H1 (cell line): ENCODE results near the gene DDX19B. TPM values are rescaled to one million over a fixed set of nuclear protein-coding genes. Genes with fewer than 3 reads are reported as not detected.

Source experiments
- CTCF ChIA-PET: fragments of 300-600 bp; sonication (Branson Sonifier 250); formaldehyde crosslinking; loops from one replicate; lab custom pipeline; 2021; ENCODE audit not compliant: partially characterized antibody; lab: Charles Lee
- POLR2A ChIA-PET: fragments of 300-600 bp; sonication (Branson Sonifier 250); formaldehyde crosslinking; loops from one replicate; lab custom pipeline; 2021; ENCODE audit warnings: inconsistent platforms; ENCODE audit not compliant: partially characterized antibody; lab: Charles Lee
- DNase-seq, 2 experiments: peaks; one replicate each; pipeline versions ENCODE4 v3.0.0 to v3.0.0-alpha.2; 2010 to 2022; ENCODE audit warnings: low spot score in 2 of 2, low read depth in 1 of 2, mixed read lengths in 1 of 2
- FAIRE-seq: peaks from 2 replicates; lab custom pipeline; 2011; peaks lifted over from hg19 to GRCh38; lab: Jason Lieb, UNC
- H2AFZ ChIP-seq: 2 replicates; pipeline ENCODE4 v1.8.1; 2012; ENCODE audit warnings: low read length, inconsistent platforms
- H2AK5ac ChIP-seq: 2 replicates; pipeline ENCODE4 v1.6.1; 2013; ENCODE audit warnings: low read depth, low read length
- H2BK120ac ChIP-seq: replicated peaks from 2 replicates; pipeline ENCODE3; 2013; ENCODE audit warnings: low read depth, low read length, inconsistent platforms
- H2BK12ac ChIP-seq: 2 replicates; pipeline ENCODE4 v1.6.1; 2013; ENCODE audit warnings: low read depth, low read length
- H2BK15ac ChIP-seq: 2 replicates; pipeline ENCODE4 v1.6.1; 2013; ENCODE audit warnings: low read length
- H2BK20ac ChIP-seq: 2 replicates; pipeline ENCODE4 v1.6.1; 2013; ENCODE audit warnings: low read length
- H2BK5ac ChIP-seq: 2 replicates; pipeline ENCODE4 v1.6.1; 2013; ENCODE audit warnings: low read depth, low read length
- H3K14ac ChIP-seq: 2 replicates; pipeline ENCODE4 v1.6.1; 2013; ENCODE audit warnings: inconsistent platforms; ENCODE audit not compliant: insufficient read length
- H3K18ac ChIP-seq: 2 replicates; pipeline ENCODE4 v1.6.1; 2013; ENCODE audit warnings: low read length; ENCODE audit errors: extremely low read depth
- H3K23ac ChIP-seq: 2 replicates; pipeline ENCODE4 v1.6.1; 2013; ENCODE audit warnings: inconsistent platforms; ENCODE audit not compliant: insufficient read length
- H3K23me2 ChIP-seq: 2 replicates; pipeline ENCODE4 v1.6.1; 2013; ENCODE audit warnings: low read depth, low read length
- H3K27ac ChIP-seq: 2 replicates; pipeline ENCODE4 v1.6.1; 2011; ENCODE audit warnings: low read depth, low read length, inconsistent platforms
- H3K27me3 ChIP-seq, 4 experiments: replicated peaks in 1 of 4; 1 replicate in 1 of 4; 2 replicates in 3 of 4; pipeline versions ENCODE4 v1.6.1 to v1.8.1; 2011 to 2013; ENCODE audit warnings: low read length in 3 of 4, mild to moderate bottlenecking in 3 of 4, inconsistent platforms in 2 of 4, mixed read lengths in 2 of 4, moderate library complexity in 1 of 4; ENCODE audit not compliant: control insufficient read depth in 3 of 4, insufficient read depth in 3 of 4; ENCODE audit errors: extremely low read depth in 1 of 4
- H3K36me3 ChIP-seq, 4 experiments: 2 replicates each; pipeline versions ENCODE4 v1.6.1 to v1.8.1; 2011 to 2013; ENCODE audit warnings: mild to moderate bottlenecking in 4 of 4, low read length in 3 of 4, moderate library complexity in 2 of 4, control low read depth in 1 of 4, inconsistent platforms in 1 of 4; ENCODE audit not compliant: insufficient read depth in 4 of 4, control insufficient read depth in 2 of 4
- H3K4ac ChIP-seq: replicated peaks from 2 replicates; pipeline ENCODE3; 2013; ENCODE audit warnings: low read length, low read depth, mixed read lengths, inconsistent platforms; ENCODE audit not compliant: insufficient read length
- H3K4me1 ChIP-seq, 4 experiments: replicated peaks in 1 of 4; 1 replicate in 1 of 4; 2 replicates in 3 of 4; pipeline versions ENCODE4 v1.6.1 to v1.8.1; 2011 to 2013; ENCODE audit warnings: low read length in 3 of 4, inconsistent platforms in 2 of 4, mixed read lengths in 1 of 4; ENCODE audit not compliant: insufficient read depth in 4 of 4, control insufficient read depth in 3 of 4
- H3K4me2 ChIP-seq, 2 experiments: 2 replicates each; pipeline versions ENCODE4 v1.6.1 to v1.8.1; 2011 to 2013; ENCODE audit warnings: low read depth in 2 of 2, low read length in 2 of 2, control low read depth in 1 of 2, inconsistent platforms in 1 of 2, mild to moderate bottlenecking in 1 of 2; ENCODE audit not compliant: insufficient read depth in 1 of 2
- H3K4me3 ChIP-seq, 4 experiments: fragments of 200-600, 300-600 bp in 1 of 4; sonication (generic), shearing (Covaris generic), sonication (Bioruptor Twin) in 1 of 4; 2 replicates each; pipeline versions ENCODE4 v1.5.1 to v1.8.1; 2011 to 2016; ENCODE audit warnings: low read length in 4 of 4, low read depth in 3 of 4, control low read depth in 2 of 4, inconsistent platforms in 2 of 4, mild to moderate bottlenecking in 2 of 4, mixed read lengths in 1 of 4, moderate library complexity in 1 of 4; ENCODE audit not compliant: insufficient read depth in 2 of 4; ENCODE audit errors: extremely low read depth in 1 of 4
- H3K56ac ChIP-seq: replicated peaks from 2 replicates; pipeline ENCODE3; 2013; ENCODE audit warnings: low read depth, mild to moderate bottlenecking, mixed read lengths, low read length, inconsistent platforms; ENCODE audit not compliant: insufficient read length
- H3K79me1 ChIP-seq: 2 replicates; pipeline ENCODE4 v1.6.1; 2013; ENCODE audit warnings: low read depth, low read length, control low read depth
- H3K79me2 ChIP-seq, 2 experiments: 2 replicates each; pipeline versions ENCODE4 v1.6.1 to v1.8.1; 2012 to 2013; ENCODE audit warnings: low read length in 2 of 2, mild to moderate bottlenecking in 2 of 2, inconsistent platforms in 1 of 2; ENCODE audit not compliant: insufficient read depth in 2 of 2, control insufficient read depth in 1 of 2
- H3K9ac ChIP-seq, 4 experiments: replicated peaks in 1 of 4; 1 replicate in 1 of 4; 2 replicates in 3 of 4; pipeline versions ENCODE4 v1.6.1 to v1.8.1; 2011 to 2013; ENCODE audit warnings: low read depth in 3 of 4, low read length in 3 of 4, control low read depth in 2 of 4, mild to moderate bottlenecking in 2 of 4, moderate library complexity in 2 of 4, inconsistent platforms in 1 of 4; ENCODE audit errors: extremely low read depth in 1 of 4
- H3K9me3 ChIP-seq, 2 experiments: 2 replicates each; pipeline versions ENCODE4 v1.6.1 to v1.8.1; 2012 to 2013; ENCODE audit warnings: mild to moderate bottlenecking in 2 of 2, moderate library complexity in 2 of 2, control low read depth in 1 of 2, inconsistent platforms in 1 of 2, low read depth in 1 of 2, low read length in 1 of 2, mixed read lengths in 1 of 2; ENCODE audit not compliant: insufficient read depth in 2 of 2
- H4K20me1 ChIP-seq, 2 experiments: replicated peaks in 1 of 2; 2 replicates each; pipeline versions ENCODE3 to v1.8.1; 2011 to 2013; ENCODE audit warnings: inconsistent platforms in 2 of 2, low read length in 2 of 2, mild to moderate bottlenecking in 1 of 2; ENCODE audit not compliant: insufficient read depth in 2 of 2, control insufficient read depth in 1 of 2
- H4K5ac ChIP-seq: 2 replicates; pipeline ENCODE4 v1.6.1; 2013; ENCODE audit warnings: low read length, low read depth, mixed read lengths, inconsistent platforms; ENCODE audit not compliant: insufficient read length
- H4K8ac ChIP-seq: 2 replicates; pipeline ENCODE4 v1.8.0; 2013; ENCODE audit warnings: mild to moderate bottlenecking, moderate library complexity, low read length, inconsistent platforms; ENCODE audit not compliant: insufficient read depth; ENCODE audit errors: extremely low read depth
- H4K91ac ChIP-seq: replicated peaks from 2 replicates; pipeline ENCODE3; 2013; ENCODE audit warnings: low read length, mixed read lengths, inconsistent platforms; ENCODE audit not compliant: insufficient read length
- CBX5 ChIP-seq: fragments of 300-800, 300-1000 bp; sonication (generic); IDR thresholded peaks from 2 replicates; pipeline ENCODE4 v1.7.1; 2016; ENCODE audit warnings: antibody characterized with exemption, low read length, low read depth
- CBX8 ChIP-seq: fragments of 300-800, 300-1000 bp; sonication (generic); IDR thresholded peaks from 2 replicates; pipeline ENCODE4 v1.7.1; 2016; ENCODE audit warnings: low read depth, low read length, borderline replicate concordance
- KDM1A ChIP-seq: fragments of 200-600, 300-600 bp; sonication (generic); IDR thresholded peaks from 2 replicates; pipeline ENCODE4 v1.7.1; 2016; ENCODE audit warnings: mild to moderate bottlenecking, low read length, borderline replicate concordance
- RBBP5 ChIP-seq: IDR thresholded peaks from 2 replicates; pipeline ENCODE4 v1.7.1; 2012; ENCODE audit warnings: low read depth, mild to moderate bottlenecking, inconsistent platforms, low read length, moderate library complexity, borderline replicate concordance
- RXRA ChIP-seq: IDR thresholded peaks from 2 replicates; pipeline ENCODE4 v1.6.1; 2011; ENCODE audit warnings: low read depth, mild to moderate bottlenecking, low read length, moderate library complexity; ENCODE audit not compliant: insufficient read depth
- SAP30 ChIP-seq: fragments of 300-600 bp; sonication (generic); IDR thresholded peaks from 2 replicates; pipeline ENCODE4 v1.7.1; 2012; ENCODE audit warnings: low read length, moderate library complexity, mild to moderate bottlenecking, inconsistent platforms; ENCODE audit not compliant: insufficient read depth, insufficient replicate concordance
- SP4 ChIP-seq: IDR thresholded peaks from 2 replicates; pipeline ENCODE4 v1.6.1; 2012; ENCODE audit warnings: low read length, inconsistent platforms
- WGBS, 2 experiments: shearing (Covaris generic) in 1 of 2; methylation state at CpG; one replicate each; pipeline versions ENCODE4 v1.1.6 to v1.1.7; 2013 to 2015; ENCODE audit warnings: low lambda C conversion rate in 2 of 2, mixed read lengths in 2 of 2, inconsistent platforms in 1 of 2, low coverage in 1 of 2, missing lambda C conversion rate in 1 of 2; ENCODE audit not compliant: insufficient replicate concordance in 2 of 2, insufficient coverage in 1 of 2, insufficient read length in 1 of 2; ENCODE audit errors: extremely low coverage in 1 of 2, missing lambda C conversion rate in 1 of 2; 5-methylcytosine and 5-hydroxymethylcytosine counted together
- polyA plus RNA-seq, 7 experiments: library from polyadenylated mRNA; depleted of rRNA in 3 of 7; stranded (reverse) in 5 of 7; unstranded in 2 of 7; fragments of >200 nt in 5 of 7; fragments of 200-250 nt in 2 of 7; gene quantifications; 1 replicate in 5 of 7; 2 replicates in 1 of 7; 4 replicates in 1 of 7; pipeline versions ENCODE4 v1.2.1 to v1.2.3, GENCODE V29; 2011 to 2013; ENCODE audit warnings: missing spikeins in 2 of 7, mixed read lengths in 2 of 7
- total RNA-seq: library from RNA; stranded (reverse); fragmentation: NEBNext Ultra II Directional; extraction: Animal tissue kit (Norgen Biotek cat#: 25700); gene quantifications from 2 replicates; pipeline ENCODE4 v1.2.1, GENCODE V29; 2021
- TF ChIP-seq, protein P1 (sequence below): IDR thresholded peaks from 2 replicates; pipeline ENCODE4 v1.6.1; 2011; ENCODE audit warnings: low read length, improper control_type of control experiment

Gene DDX19B
- total and polyA plus RNA-seq, 2 of the 8 experiments (the other 6 are each of a cell fraction or from before 2014, with no cell fraction given) = 40.5 to 42.7 TPM

DNA sequence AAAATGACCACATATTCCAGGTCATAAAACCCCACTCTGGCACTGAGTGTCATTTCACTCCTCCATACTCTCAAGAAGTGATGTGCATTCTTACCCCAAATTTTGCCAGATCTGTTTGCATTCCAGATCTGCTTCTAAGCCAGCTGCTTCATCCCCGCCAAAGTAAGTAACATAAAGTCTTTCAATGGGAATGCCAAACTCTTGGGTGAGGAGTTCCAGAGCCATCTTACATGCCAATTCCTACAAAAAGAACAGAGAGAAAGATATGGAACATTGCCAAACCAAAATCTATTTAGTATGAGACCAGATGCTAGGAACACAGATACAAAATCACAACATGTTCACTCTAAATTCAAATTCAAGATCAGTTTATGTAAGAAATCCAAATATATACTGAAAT lies 22.6 kb upstream of the DDX19B start:
- Histone ChIP-seq H3K36me3 (peaks cover 42 to 98% (median 69%) of the 10 kb centered on the region in 4 experiments), H3K27ac (no peak overlapping the region), H3K14ac (no peak overlapping the region), H4K5ac (no peak overlapping the region), H3K56ac (no peak overlapping the region), H4K20me1 (peaks cover 1 to 15% of the 10 kb centered on the region in 2 experiments), H3K9ac (no peak overlapping the region), H4K8ac (no peak overlapping the region), H3K18ac (no peak overlapping the region), H3K23me2 (no peaks in the 10 kb centered on the region), H2BK15ac (no peak overlapping the region), H2BK20ac (no peak overlapping the region), H4K91ac (no peak overlapping the region), H3K4ac (no peak overlapping the region), H2BK12ac (no peak overlapping the region), H3K79me1 (peaks cover 4% of the 10 kb centered on the region; the same call in 1 of the 2 replicates), H2AK5ac (no peak overlapping the region), H2BK5ac (no peak overlapping the region), H3K79me2 (peaks cover 3 to 32% of the 10 kb centered on the region in 2 experiments; a peak in 2 of 4 replicates), H2BK120ac (no peak overlapping the region), H3K4me3 (no peak overlapping the region), H3K4me2 (no peak overlapping the region), H3K23ac (no peak overlapping the region), H3K9me3 (no peaks in the 10 kb centered on the region), H3K27me3 (no peaks in the 10 kb centered on the region), H3K4me1 (no peaks in the 10 kb centered on the region), H2AFZ (no peak overlapping the region)
- TF ChIP-seq RXRA = no peak
- TF ChIP-seq KDM1A = no peak
- TF ChIP-seq CBX5 = no peak
- TF ChIP-seq SP4 = no peak
- TF ChIP-seq RBBP5 = no peak
- no peak for TF ChIP-seq SAP30
- TF ChIP-seq, protein P1, sequence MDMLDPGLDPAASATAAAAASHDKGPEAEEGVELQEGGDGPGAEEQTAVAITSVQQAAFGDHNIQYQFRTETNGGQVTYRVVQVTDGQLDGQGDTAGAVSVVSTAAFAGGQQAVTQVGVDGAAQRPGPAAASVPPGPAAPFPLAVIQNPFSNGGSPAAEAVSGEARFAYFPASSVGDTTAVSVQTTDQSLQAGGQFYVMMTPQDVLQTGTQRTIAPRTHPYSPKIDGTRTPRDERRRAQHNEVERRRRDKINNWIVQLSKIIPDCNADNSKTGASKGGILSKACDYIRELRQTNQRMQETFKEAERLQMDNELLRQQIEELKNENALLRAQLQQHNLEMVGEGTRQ = no peak
- no peak for TF ChIP-seq CBX8
- 95% methylated on average over 1 of the region's 1 CpG; no CpG with 5 or more reads in 1 of the 2 experiments for WGBS, 2 experiments
- FAIRE-seq = no peak
- ChIA-PET POLR2A (interaction anchor here (7.0 to 24.1 kb wide), 3 partner anchors 8 to 17 kb away, joined by 60 to 414 read pairs (median 130); partner anchors contain the start of gene AARS1), CTCF (interaction anchor here (1.0 to 6.9 kb wide), 3 partner anchors 9 to 24 kb away, joined by 3 to 61 read pairs (median 7); partner anchors contain the start of gene EXOSC6)
- no peak for DNase-seq
